ENCODE results near the gene MYOM1.
A peak's percentile ranks its signal among the peaks of the same experiment; 100 is the strongest.

Gene MYOM1

GRCh38 chr18:3252843-3253242, 33.1 kb upstream of the MYOM1 start:
- TF ChIP-seq TAF1 (IDR thresholded peaks at IDR 0.05; ENCODE audit: borderline replicate concordance, insufficient read depth, low read length) (no peak), FOXP2 (optimal IDR thresholded peaks at IDR 0.05; ENCODE audit: borderline replicate concordance, extremely low read depth, extremely low read length, insufficient read depth) (no peak), POLR2AphosphoS5 (IDR thresholded peaks at IDR 0.05; ENCODE audit: low read depth, low read length) (no peak), REST (IDR thresholded peaks at IDR 0.05; ENCODE audit: insufficient read depth in 1 of 2, low read depth in 2 of 2, low read length in 2 of 2) (no peak), SIN3A (IDR thresholded peaks at IDR 0.05; ENCODE audit: borderline replicate concordance, insufficient read depth, low read length) (no peak)

- TF ChIP-seq TAF1 (IDR thresholded peaks at IDR 0.05; ENCODE audit: borderline replicate concordance, insufficient read depth, low read length) (no peak), POLR2AphosphoS5 (IDR thresholded peaks at IDR 0.05; ENCODE audit: low read depth, low read length) (no peak), REST (IDR thresholded peaks at IDR 0.05; ENCODE audit: insufficient read depth in 1 of 2, low read depth in 2 of 2, low read length in 2 of 2) (no peak), FOXP2 (optimal IDR thresholded peaks at IDR 0.05; ENCODE audit: borderline replicate concordance, extremely low read depth, extremely low read length, insufficient read depth) (no peak), SIN3A (IDR thresholded peaks at IDR 0.05; ENCODE audit: borderline replicate concordance, insufficient read depth, low read length) (no peak)
Observed at GRCh38 chr18:3251963-3252277, 32.2 kb upstream of the MYOM1 start.

GRCh38 chr18:3251249-3251962, 31.6 kb upstream of the MYOM1 start:
- TF ChIP-seq POLR2AphosphoS5 (IDR thresholded peaks at IDR 0.05; ENCODE audit: low read depth, low read length) (0 out of 2 replicates have a peak, but pooled peaks have one; percentile 6), REST (IDR thresholded peaks at IDR 0.05; ENCODE audit: insufficient read depth in 1 of 2, low read depth in 2 of 2, low read length in 2 of 2) (no peak)

- TF ChIP-seq TAF1 (IDR thresholded peaks at IDR 0.05; ENCODE audit: borderline replicate concordance, insufficient read depth, low read length) (no peak), REST (IDR thresholded peaks at IDR 0.05; ENCODE audit: insufficient read depth in 1 of 2, low read depth in 2 of 2, low read length in 2 of 2) (no peak), SIN3A (IDR thresholded peaks at IDR 0.05; ENCODE audit: borderline replicate concordance, insufficient read depth, low read length) (no peak), FOXP2 (optimal IDR thresholded peaks at IDR 0.05; ENCODE audit: borderline replicate concordance, extremely low read depth, extremely low read length, insufficient read depth) (no peak), POLR2AphosphoS5 (IDR thresholded peaks at IDR 0.05; ENCODE audit: low read depth, low read length) (no peak)
Observed at GRCh38 chr18:3250237-3251107, 30.7 kb upstream of the MYOM1 start.
